Right lobe of liver (tissue), 4 donors: Measurements from ENCODE around the gene KLHL6.

Source experiments
- CTCF ChIP-seq, 4 donors: fragments of 200-600 bp in 3 of 4; fragments of 450-650 bp in 1 of 4; IDR thresholded peaks; one replicate each; pipeline versions ENCODE4 v1.5.1 to v1.8.0; 2016 to 2022; ENCODE audit warnings: antibody characterized with exemption in 4 of 4, mild to moderate bottlenecking in 2 of 4
- POLR2A ChIP-seq: fragments of 450-650 bp; IDR thresholded peaks from one replicate; pipeline ENCODE4 v1.6.1; 2017; ENCODE audit warnings: antibody characterized with exemption, mild to moderate bottlenecking
- donor health status: DM: no; HTN: no; CAD: no.
- donor health status: DM: no; HTN: no; CAD: no.
- donor health status: DM: no; HTN: yes; CAD: no.

GRCh38 chr3:183448369-183449128 lies 107.0 kb downstream of the KLHL6 start:
- TF ChIP-seq CTCF (IDR thresholded peaks at IDR 0.05) (no peak), POLR2A (no peak)
